ENCODE data around the gene INHBB.

Gene INHBB

GRCh38 chr2:120348737-120349439, 3.0 kb downstream of the INHBB start:
- Histone ChIP-seq H3K4me1 (ENCODE audit: control extremely low read depth in 1 of 4, control insufficient read depth in 4 of 4, insufficient read depth in 4 of 4, low read length in 3 of 4) (peaks cover 0 to 34% (median 21%) of the 10 kb centered on the region in 4 experiments), H3K9me3 (ENCODE audit: control extremely low read depth in 1 of 5, control insufficient read depth in 4 of 5, insufficient read depth in 2 of 5, low read depth in 1 of 5, low read length in 4 of 5) (no peaks in the 10 kb centered on the region), H3K27me3 (replicated peaks in 2 of 5; ENCODE audit: control insufficient read depth in 4 of 5, insufficient read depth in 5 of 5, low read length in 4 of 5) (peaks cover 0 to 84% (median 31%) of the 10 kb centered on the region in 5 experiments), H3K27ac (ENCODE audit: insufficient read depth in 1 of 2, low read depth in 1 of 2, low read length in 2 of 2, poor library complexity in 1 of 2, severe bottlenecking in 2 of 2) (no peak overlapping the region), H3K4me3 (ENCODE audit: control insufficient read depth in 1 of 7, extremely low read depth in 1 of 7, insufficient read depth in 4 of 7, low read depth in 2 of 7, low read length in 6 of 7) (no peak overlapping the region), H3K36me3 (ENCODE audit: control insufficient read depth in 4 of 4, insufficient read depth in 4 of 4, low read length in 3 of 4) (no peaks in the 10 kb centered on the region)
- WGBS (ENCODE audit: insufficient coverage) = 30% methylated on average over 27 of the region's 27 CpGs
- CTCF ChIA-PET = interaction anchor here (2.4 kb wide), 1 partner anchor 15 kb away, joined by 8 read pairs; no protein-coding TSS in a partner anchor
- DNase-seq = no peak
- POLR2A ChIA-PET = no interaction called here

GRCh38 chr2:120349440-120349921, 3.5 kb downstream of the INHBB start:
- 60% methylated on average over 31 of the region's 31 CpGs for WGBS (ENCODE audit: insufficient coverage)
- Histone ChIP-seq H3K36me3 (ENCODE audit: control insufficient read depth in 4 of 4, insufficient read depth in 4 of 4, low read length in 3 of 4) (no peaks in the 10 kb centered on the region), H3K4me1 (ENCODE audit: control extremely low read depth in 1 of 4, control insufficient read depth in 4 of 4, insufficient read depth in 4 of 4, low read length in 3 of 4) (peaks cover 0 to 28% (median 18%) of the 10 kb centered on the region in 4 experiments), H3K9me3 (ENCODE audit: control extremely low read depth in 1 of 5, control insufficient read depth in 4 of 5, insufficient read depth in 2 of 5, low read depth in 1 of 5, low read length in 4 of 5) (no peaks in the 10 kb centered on the region), H3K27me3 (replicated peaks in 2 of 5; ENCODE audit: control insufficient read depth in 4 of 5, insufficient read depth in 5 of 5, low read length in 4 of 5) (peaks cover 0 to 78% (median 30%) of the 10 kb centered on the region in 5 experiments), H3K4me3 (ENCODE audit: control insufficient read depth in 1 of 7, extremely low read depth in 1 of 7, insufficient read depth in 4 of 7, low read depth in 2 of 7, low read length in 6 of 7) (no peak overlapping the region), H3K27ac (ENCODE audit: insufficient read depth in 1 of 2, low read depth in 1 of 2, low read length in 2 of 2, poor library complexity in 1 of 2, severe bottlenecking in 2 of 2) (no peak overlapping the region)
- no peak for DNase-seq
- CTCF ChIA-PET = no interaction called here
- POLR2A ChIA-PET = no interaction called here

DNA sequence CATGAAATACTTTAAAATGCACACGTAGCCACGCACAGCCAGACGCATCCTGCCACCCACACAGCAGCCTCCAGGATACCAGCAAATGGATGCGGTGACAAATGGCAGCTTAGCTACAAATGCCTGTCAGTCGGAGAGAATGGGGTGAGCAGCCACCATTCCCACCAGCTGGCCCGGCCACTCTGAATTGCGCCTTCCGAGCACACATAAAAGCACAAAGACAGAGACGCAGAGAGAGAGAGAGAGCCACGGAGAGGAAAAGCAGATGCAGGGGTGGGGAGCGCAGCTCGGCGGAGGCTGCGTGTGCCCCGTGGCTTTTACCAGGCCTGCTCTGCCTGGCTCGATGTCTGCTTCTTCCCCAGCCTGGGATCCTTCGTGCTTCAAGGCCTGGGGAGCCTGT, 4.1 kb downstream of the INHBB start:
- no peaks in the 10 kb centered on the region for H3K36me3 ChIP-seq (ENCODE audit: control insufficient read depth in 4 of 4, insufficient read depth in 4 of 4, low read length in 3 of 4)
- H3K4me3 ChIP-seq (ENCODE audit: control insufficient read depth in 1 of 7, extremely low read depth in 1 of 7, insufficient read depth in 4 of 7, low read depth in 2 of 7, low read length in 6 of 7) = no peak overlapping the region
- no peak for DNase-seq
- no peaks in the 10 kb centered on the region for H3K9me3 ChIP-seq (ENCODE audit: control extremely low read depth in 1 of 5, control insufficient read depth in 4 of 5, insufficient read depth in 2 of 5, low read depth in 1 of 5, low read length in 4 of 5)
- peaks cover 0 to 22% (median 13%) of the 10 kb centered on the region in 4 experiments for H3K4me1 ChIP-seq (ENCODE audit: control extremely low read depth in 1 of 4, control insufficient read depth in 4 of 4, insufficient read depth in 4 of 4, low read length in 3 of 4)
- no peak overlapping the region for H3K27ac ChIP-seq (ENCODE audit: insufficient read depth in 1 of 2, low read depth in 1 of 2, low read length in 2 of 2, poor library complexity in 1 of 2, severe bottlenecking in 2 of 2)
- ChIA-PET POLR2A (no interaction called here), CTCF (no interaction called here)
- H3K27me3 ChIP-seq (replicated peaks in 2 of 5; ENCODE audit: control insufficient read depth in 4 of 5, insufficient read depth in 5 of 5, low read length in 4 of 5) = peaks cover 0 to 72% (median 30%) of the 10 kb centered on the region in 5 experiments
- 39% methylated on average over 17 of the region's 17 CpGs for WGBS (ENCODE audit: insufficient coverage)

DNA sequence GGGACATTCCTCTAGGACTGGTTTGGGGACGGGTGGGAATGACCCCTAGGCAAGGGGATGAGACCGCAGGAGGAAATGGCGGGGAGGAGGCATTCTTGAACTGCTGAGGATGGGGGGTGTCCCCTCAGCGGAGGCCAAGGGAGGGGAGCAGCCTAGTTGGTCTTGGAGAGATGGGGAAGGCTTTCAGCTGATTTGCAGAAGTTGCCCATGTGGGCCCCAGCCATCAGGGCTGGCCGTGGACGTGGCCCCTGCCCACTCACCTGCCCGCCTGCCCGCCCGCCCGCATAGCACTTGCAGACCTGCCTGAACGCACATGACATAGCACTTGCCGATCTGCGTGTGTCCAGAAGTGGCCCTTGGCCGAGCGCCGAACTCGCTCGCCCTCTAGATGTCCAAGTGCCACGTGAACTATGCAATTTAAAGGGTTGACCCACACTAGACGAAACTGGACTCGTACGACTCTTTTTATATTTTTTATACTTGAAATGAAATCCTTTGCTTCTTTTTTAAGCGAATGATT, 4.9 kb downstream of the INHBB start:
- no peaks in the 10 kb centered on the region for H3K9me3 ChIP-seq (ENCODE audit: control extremely low read depth in 1 of 5, control insufficient read depth in 4 of 5, insufficient read depth in 2 of 5, low read depth in 1 of 5, low read length in 4 of 5)
- H3K36me3 ChIP-seq (ENCODE audit: control insufficient read depth in 4 of 4, insufficient read depth in 4 of 4, low read length in 3 of 4) = no peaks in the 10 kb centered on the region
- peaks cover 0 to 65% (median 30%) of the 10 kb centered on the region in 5 experiments for H3K27me3 ChIP-seq (replicated peaks in 2 of 5; ENCODE audit: control insufficient read depth in 4 of 5, insufficient read depth in 5 of 5, low read length in 4 of 5)
- no peak for DNase-seq
- ChIA-PET CTCF (no interaction called here), POLR2A (no interaction called here)
- peaks cover 0 to 15% (median 7%) of the 10 kb centered on the region in 4 experiments for H3K4me1 ChIP-seq (ENCODE audit: control extremely low read depth in 1 of 4, control insufficient read depth in 4 of 4, insufficient read depth in 4 of 4, low read length in 3 of 4)
- no peak overlapping the region for H3K27ac ChIP-seq (ENCODE audit: insufficient read depth in 1 of 2, low read depth in 1 of 2, low read length in 2 of 2, poor library complexity in 1 of 2, severe bottlenecking in 2 of 2)
- H3K4me3 ChIP-seq (ENCODE audit: control insufficient read depth in 1 of 7, extremely low read depth in 1 of 7, insufficient read depth in 4 of 7, low read depth in 2 of 7, low read length in 6 of 7) = no peak overlapping the region
- whole genome bisulfite sequencing (ENCODE audit: insufficient coverage) = 96% methylated on average over 15 of the region's 23 CpGs

GRCh38 chr2:120352696-120353590, 7.0 kb downstream of the INHBB start:
- no peaks in the 10 kb centered on the region for H3K9me3 ChIP-seq (ENCODE audit: control extremely low read depth in 1 of 5, control insufficient read depth in 4 of 5, insufficient read depth in 2 of 5, low read depth in 1 of 5, low read length in 4 of 5)
- no peaks in the 10 kb centered on the region for H3K36me3 ChIP-seq (ENCODE audit: control insufficient read depth in 4 of 4, insufficient read depth in 4 of 4, low read length in 3 of 4)
- no peak overlapping the region for H3K27ac ChIP-seq (ENCODE audit: insufficient read depth in 1 of 2, low read depth in 1 of 2, low read length in 2 of 2, poor library complexity in 1 of 2, severe bottlenecking in 2 of 2)
- DNase-seq = no peak
- H3K27me3 ChIP-seq (replicated peaks in 2 of 5; ENCODE audit: control insufficient read depth in 4 of 5, insufficient read depth in 5 of 5, low read length in 4 of 5) = peaks cover 0 to 55% (median 29%) of the 10 kb centered on the region in 5 experiments
- H3K4me3 ChIP-seq (ENCODE audit: control insufficient read depth in 1 of 7, extremely low read depth in 1 of 7, insufficient read depth in 4 of 7, low read depth in 2 of 7, low read length in 6 of 7) = no peak overlapping the region
- H3K4me1 ChIP-seq (ENCODE audit: control extremely low read depth in 1 of 4, control insufficient read depth in 4 of 4, insufficient read depth in 4 of 4, low read length in 3 of 4) = no peaks in the 10 kb centered on the region
- POLR2A ChIA-PET = no interaction called here
- CTCF ChIA-PET = no interaction called here
- 88% methylated on average over 10 of the region's 15 CpGs for WGBS (ENCODE audit: insufficient coverage)

DNA sequence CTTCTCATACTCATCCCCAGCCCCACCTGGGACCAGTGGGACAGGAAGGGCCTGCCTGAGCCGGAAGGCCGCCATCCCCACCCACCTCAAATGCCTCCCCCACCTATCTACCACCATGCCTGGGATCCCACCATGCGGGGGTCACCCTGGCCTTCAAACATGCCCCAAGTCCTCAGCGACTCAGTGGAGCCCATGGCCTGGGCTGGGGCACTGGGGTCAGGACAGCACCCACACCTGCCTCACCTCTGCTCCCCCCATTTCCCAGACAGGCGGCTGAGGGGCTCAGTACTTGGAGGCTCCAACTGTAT, 7.6 kb downstream of the INHBB start:
- no peak overlapping the region for H3K27ac ChIP-seq (ENCODE audit: insufficient read depth in 1 of 2, low read depth in 1 of 2, low read length in 2 of 2, poor library complexity in 1 of 2, severe bottlenecking in 2 of 2)
- DNase-seq = no peak
- POLR2A ChIA-PET = no interaction called here
- no peaks in the 10 kb centered on the region for H3K4me1 ChIP-seq (ENCODE audit: control extremely low read depth in 1 of 4, control insufficient read depth in 4 of 4, insufficient read depth in 4 of 4, low read length in 3 of 4)
- 100% methylated on average over 5 of the region's 5 CpGs for WGBS (ENCODE audit: insufficient coverage)
- CTCF ChIA-PET = no interaction called here
- H3K36me3 ChIP-seq (ENCODE audit: control insufficient read depth in 4 of 4, insufficient read depth in 4 of 4, low read length in 3 of 4) = no peaks in the 10 kb centered on the region
- no peak overlapping the region for H3K4me3 ChIP-seq (ENCODE audit: control insufficient read depth in 1 of 7, extremely low read depth in 1 of 7, insufficient read depth in 4 of 7, low read depth in 2 of 7, low read length in 6 of 7)
- peaks cover 0 to 49% (median 23%) of the 10 kb centered on the region in 5 experiments for H3K27me3 ChIP-seq (replicated peaks in 2 of 5; ENCODE audit: control insufficient read depth in 4 of 5, insufficient read depth in 5 of 5, low read length in 4 of 5)
- no peaks in the 10 kb centered on the region for H3K9me3 ChIP-seq (ENCODE audit: control extremely low read depth in 1 of 5, control insufficient read depth in 4 of 5, insufficient read depth in 2 of 5, low read depth in 1 of 5, low read length in 4 of 5)

DNA sequence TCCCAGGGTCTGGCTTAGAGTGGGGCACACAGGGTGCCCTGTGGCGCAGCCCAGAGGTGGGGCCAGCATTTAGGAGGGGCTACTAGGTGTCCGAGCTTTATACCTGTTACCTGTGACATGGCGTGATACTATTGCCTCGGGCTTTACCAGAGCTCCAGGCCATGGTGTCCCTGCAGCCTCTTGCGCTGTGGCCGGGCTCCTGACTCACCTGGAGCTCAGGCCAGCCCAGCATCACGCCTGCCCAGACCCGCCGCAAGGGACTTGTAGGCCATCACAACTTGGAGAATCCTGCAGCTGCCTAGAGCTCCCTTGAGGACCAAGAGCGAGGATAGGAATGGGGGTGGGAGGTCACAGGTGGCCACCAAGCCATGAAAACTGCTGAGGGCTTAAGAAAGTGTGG, 8.0 kb downstream of the INHBB start:
- Histone ChIP-seq H3K27ac (ENCODE audit: insufficient read depth in 1 of 2, low read depth in 1 of 2, low read length in 2 of 2, poor library complexity in 1 of 2, severe bottlenecking in 2 of 2) (no peak overlapping the region), H3K27me3 (replicated peaks in 2 of 5; ENCODE audit: control insufficient read depth in 4 of 5, insufficient read depth in 5 of 5, low read length in 4 of 5) (peaks cover 0 to 46% (median 21%) of the 10 kb centered on the region in 5 experiments), H3K9me3 (ENCODE audit: control extremely low read depth in 1 of 5, control insufficient read depth in 4 of 5, insufficient read depth in 2 of 5, low read depth in 1 of 5, low read length in 4 of 5) (no peaks in the 10 kb centered on the region), H3K36me3 (ENCODE audit: control insufficient read depth in 4 of 4, insufficient read depth in 4 of 4, low read length in 3 of 4) (no peaks in the 10 kb centered on the region), H3K4me1 (ENCODE audit: control extremely low read depth in 1 of 4, control insufficient read depth in 4 of 4, insufficient read depth in 4 of 4, low read length in 3 of 4) (no peaks in the 10 kb centered on the region), H3K4me3 (ENCODE audit: control insufficient read depth in 1 of 7, extremely low read depth in 1 of 7, insufficient read depth in 4 of 7, low read depth in 2 of 7, low read length in 6 of 7) (no peak overlapping the region)
- POLR2A ChIA-PET = no interaction called here
- WGBS (ENCODE audit: insufficient coverage) = 98% methylated on average over 10 of the region's 10 CpGs
- CTCF ChIA-PET = no interaction called here
- no peak for DNase-seq
